Activated T-cell treated with anti-CD3 and anti-CD28 coated beads, Interleukin-2, amount 50 U/mL, for 72 hours (primary cell): ENCODE results near the gene SERTAD3. TPM values are rescaled to one million over a fixed set of nuclear protein-coding genes. Genes with fewer than 3 reads are reported as not detected.
"Not testable (repeated sequence)": the region's sequence is repeated elsewhere in the genome, so short reads cannot be mapped to it uniquely, and the experiment has no call there.

ENCODE experiments used
- ATAC-seq, 2 donors: fragments of 150-1000 bp; cut with Tn5 transposase; replicated peaks in 1 of 2; 2 replicates each; pipeline ENCODE4 v1.10.0; 2021; ENCODE audit warnings: moderate library complexity in 2 of 2, mild to moderate bottlenecking in 1 of 2
- DNase-seq, 2 donors: peaks; one replicate each; pipeline ENCODE4 v3.0.0; 2021 to 2022; ENCODE audit warnings: mixed read lengths in 1 of 2
- H3K27ac Mint-ChIP-seq: one replicate; pipeline ENCODE4 v1.8.0; 2022; ENCODE audit warnings: mild to moderate bottlenecking, moderate library complexity, mixed read lengths
- H3K27me3 Mint-ChIP-seq: one replicate; pipeline ENCODE4 v1.8.0; 2022; ENCODE audit warnings: low read depth, mixed read lengths
- H3K36me3 Mint-ChIP-seq, 2 donors: one replicate each; pipeline ENCODE4 v1.8.0; 2022; ENCODE audit warnings: mixed read lengths in 2 of 2, mild to moderate bottlenecking in 1 of 2; ENCODE audit not compliant: insufficient read depth in 2 of 2
- H3K4me1 Mint-ChIP-seq: one replicate; pipeline ENCODE4 v1.8.0; 2022; ENCODE audit warnings: low read depth, mixed read lengths
- H3K4me3 Mint-ChIP-seq, 2 donors: one replicate each; pipeline ENCODE4 v1.8.0; 2022; ENCODE audit warnings: mild to moderate bottlenecking in 2 of 2, mixed read lengths in 2 of 2, moderate library complexity in 2 of 2
- H3K9me3 Mint-ChIP-seq, 2 donors: one replicate each; pipeline ENCODE4 v1.8.0; 2022; ENCODE audit warnings: mixed read lengths in 2 of 2
- total RNA-seq, 2 donors: library from RNA; stranded (reverse); gene quantifications; one replicate each; pipeline ENCODE4 v1.2.3, GENCODE V29; 2022

The SERTAD3 gene
- total RNA-seq, 2 donors from 2014 or later, result 12.6 to 16.3 TPM

DNA sequence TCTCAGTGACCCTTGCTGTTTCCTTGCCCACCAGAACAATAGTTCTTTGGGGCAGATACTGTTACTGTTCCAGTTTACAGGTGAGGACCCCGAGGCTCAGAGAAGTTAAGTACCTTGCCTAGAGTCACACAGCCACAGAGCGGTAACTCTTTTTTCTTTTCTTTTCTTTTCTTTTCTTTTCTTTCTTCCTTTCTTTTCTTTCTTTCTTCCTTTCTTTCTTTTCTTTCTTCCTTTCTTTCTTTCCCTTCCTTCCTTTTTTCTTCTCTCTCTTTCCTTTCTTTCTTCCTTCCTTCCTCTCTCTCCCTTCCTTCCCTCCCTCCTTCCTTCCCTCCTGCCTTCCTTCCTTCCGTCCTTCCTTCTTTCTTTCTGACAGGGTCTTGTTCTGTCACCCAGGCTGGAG lies 26.1 kb downstream of the SERTAD3 start:
- Mint-ChIP-seq H3K27ac (no peak overlapping the region), H3K4me1 (peaks cover 39% of the 10 kb centered on the region), H3K9me3 (no peaks in the 10 kb centered on the region), H3K36me3 (no peaks in the 10 kb centered on the region), H3K27me3 (peaks cover 5% of the 10 kb centered on the region), H3K4me3 (no peak overlapping the region)
- DNase-seq (no peak), ATAC-seq (no peak)

DNA sequence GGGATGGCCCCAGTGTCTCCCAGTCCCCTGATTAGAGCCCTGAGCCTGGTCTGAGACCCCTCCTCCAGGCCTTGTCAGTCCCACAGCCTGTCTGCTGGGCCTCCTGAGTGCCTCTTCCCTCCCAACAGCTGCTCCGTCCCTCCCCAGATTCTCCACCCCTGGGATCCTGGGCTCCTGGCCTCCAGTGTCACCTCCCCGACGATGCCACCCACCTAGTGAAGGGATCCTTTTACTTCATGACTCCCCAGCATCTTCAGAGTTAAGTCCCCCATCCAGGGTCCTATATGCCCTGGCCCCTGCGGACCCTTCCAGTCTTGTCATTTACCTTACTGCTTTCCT lies 26.5 kb downstream of the SERTAD3 start:
- Mint-ChIP-seq H3K4me3 (no peak overlapping the region), H3K27ac (no peak overlapping the region), H3K9me3 (no peaks in the 10 kb centered on the region), H3K36me3 (no peaks in the 10 kb centered on the region), H3K27me3 (peaks cover 5% of the 10 kb centered on the region), H3K4me1 (peaks cover 39% of the 10 kb centered on the region)
- ATAC-seq, result no peak
- no peak for DNase-seq

DNA sequence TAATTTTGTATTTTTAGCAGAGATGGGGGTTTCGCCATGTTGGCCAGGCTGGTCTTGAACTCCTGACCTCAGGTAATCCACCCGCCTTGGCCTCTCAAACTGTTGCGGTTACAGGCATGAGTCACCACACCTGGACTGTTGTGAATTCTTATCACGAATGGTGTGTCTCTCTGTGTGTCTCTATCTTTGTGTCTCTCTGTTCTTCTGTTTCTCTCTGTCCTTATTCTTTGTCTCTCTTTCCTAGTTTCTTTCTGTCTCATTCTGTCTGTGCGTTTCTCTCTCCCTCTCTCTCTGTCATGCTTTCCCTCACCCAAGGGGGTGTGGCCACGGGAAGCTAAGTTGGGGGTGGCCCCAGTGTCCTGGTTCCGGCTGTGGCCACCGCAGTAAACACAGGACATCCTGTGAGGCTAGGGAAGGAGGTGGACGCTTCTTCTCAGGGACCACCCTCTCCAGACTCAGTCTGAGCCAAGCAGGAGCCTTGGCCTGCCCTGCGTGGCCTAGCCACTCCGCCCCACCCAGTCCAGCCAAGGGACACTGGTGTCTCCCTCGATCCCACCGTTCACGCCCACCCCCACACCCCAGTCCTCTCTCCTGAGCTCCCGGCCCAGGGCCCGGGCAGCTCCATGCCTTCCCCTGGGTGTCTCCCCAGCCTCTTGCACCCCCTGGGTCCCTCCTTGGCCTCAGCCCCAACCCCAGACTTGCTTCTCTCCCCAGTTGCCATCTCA lies 27.1 kb downstream of the SERTAD3 start:
- Mint-ChIP-seq H3K4me3 (peak overlapping the region in 1 of 2 donors; percentile 6), H3K9me3 (no peaks in the 10 kb centered on the region)
- no peak for DNase-seq

DNA sequence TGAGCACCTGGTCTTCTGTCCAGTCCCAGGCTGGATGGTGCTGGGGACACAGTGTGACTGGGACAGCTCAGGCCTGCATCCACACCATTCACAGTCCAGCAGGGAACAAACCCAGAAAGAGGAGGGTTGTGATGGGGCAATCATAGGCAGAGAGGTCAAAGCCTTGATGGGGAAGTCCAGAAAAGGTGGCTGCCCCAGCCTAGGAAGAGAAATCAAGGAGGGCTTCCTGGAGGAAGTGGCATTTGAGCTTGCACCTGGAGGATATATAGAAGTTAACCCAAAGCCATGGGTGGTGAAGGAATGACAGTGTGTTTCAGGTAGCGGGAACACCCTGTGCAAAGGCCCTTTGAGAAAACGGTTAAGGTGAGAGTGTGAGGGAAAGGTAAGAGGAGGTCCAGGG lies 28.4 kb downstream of the SERTAD3 start:
- Mint-ChIP-seq H3K4me3 (no peak overlapping the region), H3K36me3 (no peaks in the 10 kb centered on the region), H3K9me3 (no peaks in the 10 kb centered on the region), H3K27me3 (peaks cover 5% of the 10 kb centered on the region), H3K27ac (no peak overlapping the region), H3K4me1 (peaks cover 25% of the 10 kb centered on the region)
- ATAC-seq (no peak), DNase-seq (no peak)

More for the DNA sequence above, 27.1 kb downstream of the SERTAD3 start:
- H3K4me1 Mint-ChIP-seq, result peaks cover 34% of the 10 kb centered on the region
- peak overlapping the region; percentile 5 for H3K27ac Mint-ChIP-seq
- ATAC-seq, result no peak
- H3K27me3 Mint-ChIP-seq, result peaks cover 5% of the 10 kb centered on the region
- no peaks in the 10 kb centered on the region for H3K36me3 Mint-ChIP-seq

DNA sequence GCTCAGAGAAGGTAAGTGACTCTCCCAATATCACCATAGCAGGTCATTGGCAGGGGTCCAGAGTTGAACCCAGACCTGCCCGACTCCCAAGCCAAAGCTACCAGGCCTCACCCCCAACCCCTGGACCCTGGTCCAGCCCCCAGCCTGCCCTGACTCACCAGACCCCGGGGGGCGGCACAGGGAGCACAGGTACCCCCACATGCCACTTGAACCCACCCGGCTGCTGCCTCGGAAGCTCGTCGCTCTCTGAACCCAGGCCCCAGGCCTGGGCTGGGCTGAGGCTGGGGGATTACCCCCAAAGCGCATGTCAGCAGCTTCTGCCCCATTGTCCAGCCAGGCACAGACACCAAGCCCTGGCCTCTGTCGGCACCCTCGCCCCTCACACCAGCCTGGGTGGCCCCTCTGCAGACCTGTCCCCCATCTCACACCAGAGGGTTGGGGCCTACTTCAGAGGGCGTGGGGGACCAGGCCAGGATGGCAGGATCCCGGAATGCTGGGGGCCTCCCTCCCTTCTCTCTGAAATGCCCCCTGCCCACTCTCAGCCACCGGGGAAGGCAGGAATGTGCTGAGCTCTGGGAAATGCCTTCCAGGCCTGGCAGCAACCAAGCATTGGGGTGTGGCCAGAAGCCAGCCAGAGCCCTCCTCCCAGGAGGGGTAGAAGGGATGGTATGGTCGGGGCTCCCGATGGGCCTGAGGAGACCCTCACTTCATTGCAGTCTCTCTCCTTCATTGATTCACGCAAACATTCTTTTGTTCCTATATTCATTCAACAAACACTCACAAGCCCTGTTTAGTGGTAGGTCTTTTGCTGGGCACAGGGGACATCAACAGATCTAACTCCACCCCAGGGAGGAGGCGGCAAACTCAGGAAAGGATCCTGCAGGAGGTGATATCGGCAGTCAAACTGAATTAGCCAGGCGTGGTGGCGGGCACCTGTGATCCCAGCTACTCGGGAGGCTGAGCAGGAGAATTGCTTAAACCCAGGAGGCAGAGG lies 29.3 kb downstream of the SERTAD3 start:
- Mint-ChIP-seq H3K27me3 (peaks cover 5% of the 10 kb centered on the region), H3K4me3 (no peak overlapping the region), H3K4me1 (peaks cover 23% of the 10 kb centered on the region), H3K9me3 (no peaks in the 10 kb centered on the region), H3K27ac (no peak overlapping the region), H3K36me3 (no peaks in the 10 kb centered on the region)
- no peak for ATAC-seq
- DNase-seq, result no peak

DNA sequence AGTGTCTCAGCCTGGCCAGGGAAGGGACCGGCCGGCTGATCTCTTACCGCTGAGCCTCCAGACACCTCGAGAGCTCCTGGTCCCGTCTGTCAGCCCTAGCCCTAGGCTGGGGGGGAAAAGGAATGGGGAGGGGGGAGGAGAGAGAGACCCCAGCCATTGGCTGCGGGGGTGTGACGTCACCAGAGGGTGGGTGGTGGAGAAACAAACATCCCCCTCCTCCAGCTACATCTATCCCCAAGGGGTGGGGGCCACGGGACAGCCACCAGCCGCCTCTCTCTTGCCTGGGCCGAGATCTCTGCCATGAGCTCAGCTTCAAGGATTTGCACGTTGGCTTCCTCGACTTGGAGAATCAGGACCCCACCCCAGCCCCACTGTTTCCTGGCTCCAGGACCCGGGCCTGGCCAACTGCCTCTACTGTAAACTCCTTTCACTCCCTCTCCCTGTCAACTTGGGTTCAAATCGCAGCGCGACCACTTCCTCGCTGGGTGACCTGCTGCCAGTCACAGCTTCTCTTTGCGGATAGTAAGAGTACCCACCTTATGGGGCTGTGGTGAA lies 30.8 kb downstream of the SERTAD3 start, which contains the start of gene PRX:
TSS of gene PRX (minus strand) at position 88 of the 555 bp plus-strand sequence. CDS start 5,446 bp downstream, outside the sequence.
- Mint-ChIP-seq H3K36me3 (no peaks in the 10 kb centered on the region), H3K4me1 (peaks cover 14% of the 10 kb centered on the region), H3K27ac (no peak within 1 kb of the TSS), H3K4me3 (no peak within 1 kb of the TSS), H3K9me3 (no peaks in the 10 kb centered on the region), H3K27me3 (peaks cover 3% of the 10 kb centered on the region)
- DNase-seq (no peak), ATAC-seq (no peak)

DNA sequence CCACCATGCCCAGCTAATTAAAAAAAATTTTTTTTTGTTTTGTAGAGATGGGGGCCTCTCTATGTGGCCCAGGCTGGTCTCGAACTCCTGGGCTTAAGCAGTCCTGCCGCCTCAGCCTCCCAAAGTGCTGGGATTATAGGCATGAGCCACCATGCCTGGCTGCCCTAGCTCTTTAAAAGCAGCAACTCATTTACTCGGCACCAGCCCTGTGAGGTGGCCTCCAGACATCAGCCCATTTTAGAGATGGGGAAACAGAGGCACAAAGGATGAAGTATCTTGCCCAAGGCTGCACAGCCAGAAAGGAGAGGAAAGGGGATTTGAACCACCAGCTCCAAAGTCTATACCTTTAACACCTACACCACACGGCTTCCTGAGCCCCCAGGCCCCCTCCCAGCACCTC lies 31.3 kb downstream of the SERTAD3 start:
- no peak overlapping the region for H3K4me3 Mint-ChIP-seq
- DNase-seq (no peak), ATAC-seq (no peak)
- H3K27me3 Mint-ChIP-seq, result no peaks in the 10 kb centered on the region
- peaks cover 13% of the 10 kb centered on the region for H3K4me1 Mint-ChIP-seq
- H3K36me3 Mint-ChIP-seq, result no peaks in the 10 kb centered on the region
- no peak overlapping the region for H3K27ac Mint-ChIP-seq
- H3K9me3 Mint-ChIP-seq, result no peaks in the 10 kb centered on the region

DNA sequence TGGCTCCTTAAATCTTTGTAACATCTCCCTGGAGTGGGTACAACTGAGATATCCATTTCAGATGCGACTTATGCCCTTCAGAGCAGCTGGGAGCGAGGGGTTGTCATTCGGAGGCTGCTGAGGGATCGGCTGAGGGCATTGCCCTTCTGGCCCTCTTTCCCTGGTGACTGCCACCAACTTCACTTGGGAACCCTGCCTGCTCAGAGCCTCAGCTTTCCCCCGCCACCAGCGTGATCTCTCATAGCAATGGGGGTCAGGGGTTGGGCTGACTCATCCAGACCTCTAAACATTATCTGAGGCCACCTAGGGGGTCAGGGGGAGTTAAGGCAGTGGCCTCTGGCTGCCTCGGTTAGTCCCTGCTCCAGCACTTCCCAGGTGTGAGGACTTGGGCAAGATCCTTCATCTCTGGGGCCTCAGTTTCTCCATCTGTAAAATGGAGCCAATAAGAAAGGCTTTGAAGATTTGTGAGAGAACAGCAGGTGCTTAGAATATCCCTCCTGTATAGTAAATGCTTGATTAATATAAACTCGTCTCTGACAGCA lies 32.1 kb downstream of the SERTAD3 start:
- H3K27me3 Mint-ChIP-seq, result no peaks in the 10 kb centered on the region
- DNase-seq, result no peak
- no peaks in the 10 kb centered on the region for H3K36me3 Mint-ChIP-seq
- peaks cover 12% of the 10 kb centered on the region for H3K4me1 Mint-ChIP-seq
- H3K4me3 Mint-ChIP-seq, result no peak overlapping the region
- ATAC-seq, result no peak
- no peaks in the 10 kb centered on the region for H3K9me3 Mint-ChIP-seq
- no peak overlapping the region for H3K27ac Mint-ChIP-seq

DNA sequence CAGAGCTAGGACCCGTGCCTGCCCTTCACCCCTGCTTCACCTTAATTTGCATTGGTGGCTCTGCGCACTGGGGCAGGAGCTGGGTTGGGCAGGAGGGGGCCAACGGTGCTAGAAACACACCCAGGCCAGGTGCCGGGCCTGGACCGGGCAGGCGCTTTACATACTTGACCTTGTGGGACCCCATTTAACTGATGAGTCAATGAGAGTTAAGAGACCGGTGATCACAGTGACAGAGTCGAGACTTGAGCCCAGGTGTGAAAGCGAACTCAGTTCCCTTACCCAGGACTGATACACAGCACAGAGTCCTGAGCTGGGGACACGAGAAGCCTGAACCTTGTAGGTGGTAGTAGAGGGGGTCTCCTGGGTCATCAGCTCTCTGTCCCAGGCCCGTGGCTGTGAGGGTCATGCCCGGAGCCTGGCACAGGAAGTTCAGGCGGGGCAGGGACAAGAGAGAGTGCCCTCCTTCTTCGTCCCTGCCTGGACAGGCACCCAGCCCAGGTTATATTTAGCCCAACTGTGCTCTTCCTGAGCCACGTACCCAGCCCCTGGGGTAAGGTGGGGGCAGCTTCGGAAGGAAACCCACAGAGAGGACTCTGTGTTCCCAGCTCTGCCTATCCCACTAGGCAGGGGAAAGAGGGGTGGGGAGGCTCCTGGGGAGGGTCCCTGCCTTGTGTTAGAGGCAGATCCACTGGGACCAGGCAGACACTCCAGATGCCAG lies 32.9 kb downstream of the SERTAD3 start:
- Mint-ChIP-seq H3K4me3 (no peak overlapping the region), H3K36me3 (no peaks in the 10 kb centered on the region)
- ATAC-seq, result no peak

DNA sequence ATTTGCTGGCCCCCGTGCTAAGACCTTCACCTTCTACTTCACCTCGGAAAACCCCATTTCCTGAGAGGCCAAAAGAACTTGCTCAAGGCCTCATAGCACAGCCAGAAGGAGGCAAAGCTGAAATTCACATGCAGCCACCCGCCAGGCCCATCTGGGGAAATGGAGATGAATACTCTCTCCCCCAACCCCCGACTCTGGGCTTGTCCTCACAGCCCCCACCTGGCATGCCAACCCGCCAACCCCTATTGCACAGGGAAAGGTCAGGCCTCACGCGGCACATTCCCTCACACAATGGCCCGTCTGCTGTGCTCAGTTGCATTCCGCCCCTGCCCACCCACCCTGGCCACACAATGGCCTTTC lies 34.1 kb downstream of the SERTAD3 start:
- H3K4me3 Mint-ChIP-seq, result no peak overlapping the region
- H3K27ac Mint-ChIP-seq, result no peak overlapping the region
- H3K27me3 Mint-ChIP-seq, result no peaks in the 10 kb centered on the region
- no peak for ATAC-seq
- DNase-seq, result no peak
- no peaks in the 10 kb centered on the region for H3K9me3 Mint-ChIP-seq
- peaks cover 8% of the 10 kb centered on the region for H3K4me1 Mint-ChIP-seq
- H3K36me3 Mint-ChIP-seq, result no peaks in the 10 kb centered on the region

More for the DNA sequence above, 32.9 kb downstream of the SERTAD3 start:
- peaks cover 8% of the 10 kb centered on the region for H3K4me1 Mint-ChIP-seq
- no peak overlapping the region for H3K27ac Mint-ChIP-seq
- no peaks in the 10 kb centered on the region for H3K27me3 Mint-ChIP-seq
- H3K9me3 Mint-ChIP-seq, result no peaks in the 10 kb centered on the region
- no peak for DNase-seq

DNA sequence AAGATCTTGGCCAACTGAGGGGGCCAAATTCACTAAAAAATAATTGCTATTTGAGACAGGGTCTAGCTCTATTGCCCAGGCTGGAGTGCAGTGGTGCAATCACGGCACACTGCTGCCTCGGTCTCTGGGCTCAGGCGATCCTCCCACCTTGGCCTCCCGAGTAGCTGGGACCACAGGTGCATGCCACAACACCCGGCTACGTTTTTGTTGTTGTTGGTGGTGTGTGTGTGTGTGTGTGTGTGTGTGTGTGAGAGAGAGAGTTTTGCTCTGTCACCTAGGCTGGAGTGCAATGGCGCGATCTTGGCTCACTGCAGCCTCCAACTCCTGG lies 35.6 kb downstream of the SERTAD3 start:
- peaks cover 18% of the 10 kb centered on the region for H3K4me1 Mint-ChIP-seq
- not testable (repeated sequence) for DNase-seq, H3K36me3 Mint-ChIP-seq, H3K4me3 Mint-ChIP-seq, H3K27me3 Mint-ChIP-seq, ATAC-seq, H3K9me3 Mint-ChIP-seq, H3K27ac Mint-ChIP-seq

DNA sequence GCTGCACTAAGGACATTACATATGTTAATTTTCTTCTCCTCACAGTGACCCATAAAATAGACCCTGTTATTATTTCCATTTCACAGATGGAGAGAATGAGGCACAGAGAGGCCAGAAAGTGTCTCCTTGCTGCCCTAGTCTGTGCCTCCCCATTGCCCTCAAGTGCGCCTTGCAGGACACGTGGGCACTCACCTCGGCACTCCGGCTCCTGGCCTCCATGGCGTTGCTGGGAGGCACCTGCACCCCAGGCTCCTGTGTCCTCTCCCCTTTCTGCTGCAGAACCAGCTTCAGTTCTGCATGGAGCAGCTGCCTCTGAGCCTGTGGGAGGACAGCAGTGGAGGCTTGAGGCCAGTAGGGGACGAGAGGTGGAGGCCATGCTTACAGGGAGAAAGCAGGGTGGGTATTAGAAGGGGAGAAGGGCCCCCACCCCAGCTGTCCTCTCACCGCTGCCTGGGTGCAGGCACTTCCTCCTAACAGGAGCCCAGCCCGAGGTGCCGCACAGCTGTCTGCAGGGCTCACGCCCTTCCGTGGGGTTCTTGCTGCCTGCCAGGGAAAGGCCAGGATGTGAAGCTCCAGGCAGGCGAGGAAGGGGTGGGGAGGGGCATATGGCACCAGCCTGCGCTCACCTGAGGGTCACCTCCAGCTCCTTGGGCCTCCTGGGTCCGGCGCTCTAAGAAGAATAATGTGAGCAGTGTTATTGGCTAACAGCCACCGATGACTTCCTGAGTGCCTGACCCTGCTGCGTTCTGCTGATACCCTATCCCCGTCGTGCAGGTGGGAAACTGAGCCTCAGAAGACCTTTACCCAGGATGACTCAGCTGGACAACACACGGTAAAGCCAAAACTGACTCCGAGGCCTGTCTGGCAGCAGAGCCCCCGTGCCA lies 36.2 kb downstream of the SERTAD3 start:
- Mint-ChIP-seq H3K27me3 (no peaks in the 10 kb centered on the region), H3K36me3 (no peaks in the 10 kb centered on the region), H3K4me1 (peaks cover 24% of the 10 kb centered on the region), H3K9me3 (no peaks in the 10 kb centered on the region), H3K4me3 (no peak overlapping the region), H3K27ac (no peak overlapping the region)
- DNase-seq (no peak), ATAC-seq (no peak)
